WTC11 (cell line): ENCODE measurements around the gene RNF17. TPM values are rescaled to one million over a fixed set of nuclear protein-coding genes. Genes with fewer than 3 reads are reported as not detected.

Source experiments
- ATAC-seq: fragments of 200-7000 bp; cut with Tn5 transposase; 2 replicates; pipeline ENCODE4 v1.10.0; 2021; ENCODE audit warnings: mild to moderate bottlenecking, moderate library complexity
- CTCF ChIA-PET: fragments of 300-600 bp; sonication (Branson Sonifier 250); formaldehyde crosslinking; loops from one replicate; lab custom pipeline; 2021; ENCODE audit warnings: antibody characterized with exemption; lab: Charles Lee
- POLR2A ChIA-PET: fragments of 350-600 bp; sonication (Branson Sonifier 250); formaldehyde crosslinking; loops from one replicate; lab custom pipeline; 2021; ENCODE audit warnings: antibody characterized with exemption; lab: Charles Lee
- DNase-seq: peaks from one replicate; pipeline ENCODE4 v3.0.0; 2021; ENCODE audit warnings: low spot score
- H3K27ac Mint-ChIP-seq: 2 replicates; pipeline ENCODE4 v1.8.0; 2021; ENCODE audit warnings: mixed read lengths
- H3K27me3 Mint-ChIP-seq: 2 replicates; pipeline ENCODE4 v1.8.0; 2021; ENCODE audit warnings: low read depth, mild to moderate bottlenecking, moderate library complexity, mixed read lengths
- H3K36me3 Mint-ChIP-seq: 2 replicates; pipeline ENCODE4 v1.8.0; 2021; ENCODE audit warnings: mixed read lengths
- H3K4me1 Mint-ChIP-seq: 2 replicates; pipeline ENCODE4 v1.8.0; 2022; ENCODE audit warnings: mixed read lengths
- H3K4me3 Mint-ChIP-seq: 2 replicates; pipeline ENCODE4 v1.8.0; 2021; ENCODE audit warnings: mild to moderate bottlenecking, moderate library complexity, mixed read lengths
- H3K9me3 Mint-ChIP-seq: 2 replicates; pipeline ENCODE4 v1.8.0; 2021; ENCODE audit warnings: mixed read lengths
- ATF1 ChIP-seq: sonication (generic); formaldehyde crosslinking; IDR thresholded peaks from 2 replicates; pipeline ENCODE4 v1.8.1; 2023; ENCODE audit warnings: mild to moderate bottlenecking, moderate library complexity, missing genetic modification reagents
- ATF2 ChIP-seq: sonication (generic); formaldehyde crosslinking; IDR thresholded peaks from 2 replicates; pipeline ENCODE4 v1.8.1; 2022; ENCODE audit warnings: low read depth, missing genetic modification reagents, borderline replicate concordance
- CDX4 ChIP-seq: fragments of 250-450 bp; sonication (Bioruptor Pico); IDR thresholded peaks from 2 replicates; pipeline ENCODE4 v1.9.0; 2021; ENCODE audit warnings: moderate library complexity, mild to moderate bottlenecking, inconsistent platforms, borderline replicate concordance
- E2F5 ChIP-seq: sonication (generic); formaldehyde crosslinking; IDR thresholded peaks from 2 replicates; pipeline ENCODE4 v1.8.1; 2022; ENCODE audit warnings: mild to moderate bottlenecking, moderate library complexity, missing genetic modification reagents
- HMGA2 ChIP-seq: fragments of 250-450 bp; sonication (Bioruptor Pico); IDR thresholded peaks from 2 replicates; pipeline ENCODE4 v1.4.0; 2021; ENCODE audit warnings: mild to moderate bottlenecking, moderate library complexity
- HMGXB4 ChIP-seq: sonication (generic); formaldehyde crosslinking; IDR thresholded peaks from 2 replicates; pipeline ENCODE4 v1.8.1; 2023; ENCODE audit warnings: mild to moderate bottlenecking, moderate library complexity, missing genetic modification reagents
- IRF1 ChIP-seq: sonication (generic); formaldehyde crosslinking; IDR thresholded peaks from 2 replicates; pipeline ENCODE4 v1.8.0; 2023; ENCODE audit warnings: missing genetic modification reagents
- KAT7 ChIP-seq: sonication (generic); formaldehyde crosslinking; IDR thresholded peaks from 2 replicates; pipeline ENCODE4 v1.8.1; 2023; ENCODE audit warnings: missing genetic modification reagents, mild to moderate bottlenecking, borderline replicate concordance
- MAX ChIP-seq: sonication (generic); formaldehyde crosslinking; IDR thresholded peaks from 2 replicates; pipeline ENCODE4 v1.8.0; 2022; ENCODE audit warnings: mild to moderate bottlenecking, missing genetic modification reagents
- MXD4 ChIP-seq: fragments of 250-450 bp; sonication (Bioruptor Pico); IDR thresholded peaks from 2 replicates; pipeline ENCODE4 v1.8.0; 2021; ENCODE audit warnings: mild to moderate bottlenecking, moderate library complexity, borderline replicate concordance
- MYBL2 ChIP-seq: sonication (generic); formaldehyde crosslinking; IDR thresholded peaks from 2 replicates; pipeline ENCODE4 v1.8.1; 2023; ENCODE audit warnings: mild to moderate bottlenecking, moderate library complexity, missing genetic modification reagents
- NFE2L1 ChIP-seq: sonication (generic); formaldehyde crosslinking; IDR thresholded peaks from 2 replicates; pipeline ENCODE4 v1.8.1; 2023; ENCODE audit warnings: missing genetic modification reagents
- NFYB ChIP-seq: sonication (generic); formaldehyde crosslinking; conservative IDR thresholded peaks from 2 replicates; pipeline ENCODE4 v1.8.0; 2022; ENCODE audit warnings: low read depth, missing genetic modification reagents
- NR1H2 ChIP-seq: sonication (generic); formaldehyde crosslinking; IDR thresholded peaks from 2 replicates; pipeline ENCODE4 v1.9.0; 2021; ENCODE audit warnings: mild to moderate bottlenecking, moderate library complexity, missing genetic modification reagents
- NR3C1 ChIP-seq: sonication (generic); formaldehyde crosslinking; conservative IDR thresholded peaks from 2 replicates; pipeline ENCODE4 v1.8.1; 2023; ENCODE audit warnings: low read depth, mild to moderate bottlenecking, missing genetic modification reagents
- SP1 ChIP-seq: sonication (generic); formaldehyde crosslinking; conservative IDR thresholded peaks from 2 replicates; pipeline ENCODE4 v1.8.1; 2022; ENCODE audit warnings: missing genetic modification reagents
- TCF7 ChIP-seq: sonication (generic); formaldehyde crosslinking; IDR thresholded peaks from 2 replicates; pipeline ENCODE4 v1.8.0; 2022; ENCODE audit warnings: mild to moderate bottlenecking, low read depth, missing genetic modification reagents, moderate library complexity
- TP53 ChIP-seq: sonication (generic); formaldehyde crosslinking; IDR thresholded peaks from 2 replicates; pipeline ENCODE4 v1.8.1; 2023; ENCODE audit warnings: mild to moderate bottlenecking, missing genetic modification reagents
- ZNF121 ChIP-seq: sonication (generic); formaldehyde crosslinking; IDR thresholded peaks from 2 replicates; pipeline ENCODE4 v1.8.0; 2023; ENCODE audit warnings: missing genetic modification reagents
- ZNF232 ChIP-seq: sonication (generic); formaldehyde crosslinking; IDR thresholded peaks from 2 replicates; pipeline ENCODE4 v1.8.0; 2022; ENCODE audit warnings: mild to moderate bottlenecking, missing genetic modification reagents
- ZNF396 ChIP-seq: fragments of 250-450 bp; sonication (Bioruptor Pico); IDR thresholded peaks from 2 replicates; pipeline ENCODE4 v1.8.0; 2021; ENCODE audit warnings: mild to moderate bottlenecking, moderate library complexity, borderline replicate concordance
- ZNF423 ChIP-seq: fragments of 250-450 bp; sonication (Bioruptor Pico); IDR thresholded peaks from 2 replicates; pipeline ENCODE4 v2.1.2; 2022; ENCODE audit warnings: mild to moderate bottlenecking, moderate library complexity
- ZNF512 ChIP-seq: sonication (generic); formaldehyde crosslinking; IDR thresholded peaks from 2 replicates; pipeline ENCODE4 v1.8.1; 2022; ENCODE audit warnings: missing genetic modification reagents, borderline replicate concordance
- ZNF532 ChIP-seq: fragments of 250-450 bp; sonication (Bioruptor Pico); IDR thresholded peaks from 2 replicates; pipeline ENCODE4 v1.9.0; 2021; ENCODE audit warnings: mild to moderate bottlenecking, borderline replicate concordance
- total RNA-seq: library from RNA; stranded (reverse); gene quantifications from 3 replicates; pipeline ENCODE4 v1.2.3, GENCODE V29; 2021

RNF17 gene
- total RNA-seq, 1 experiment from 2014 or later, result not detected

GRCh38 chr13:24742294-24742693, 21.7 kb upstream of the RNF17 start:
- no peaks in the 10 kb centered on the region for H3K9me3 Mint-ChIP-seq
- peak; percentile 16 for DNase-seq
- peaks cover 47% of the 10 kb centered on the region for H3K27me3 Mint-ChIP-seq
- POLR2A ChIA-PET, result no interaction called here
- no peak overlapping the region for H3K27ac Mint-ChIP-seq
- CTCF ChIA-PET, result interaction anchor here (0.6 to 4.3 kb wide), 7 partner anchors 26 to 320 kb away, joined by 3 to 20 read pairs (median 5); partner anchors contain the start of gene ATP12A
- TF ChIP-seq MXD4 (CRISPR knock-in tag) (no peak), SP1 (CRISPR knock-in tag) (no peak), ZNF121 (CRISPR knock-in tag) (no peak), CDX4 (CRISPR knock-in tag) (no peak), MYBL2 (CRISPR knock-in tag) (no peak), TCF7 (no peak), TP53 (CRISPR knock-in tag) (no peak), KAT7 (CRISPR knock-in tag) (no peak), NFE2L1 (no peak), ZNF512 (CRISPR knock-in tag) (no peak), MAX (CRISPR knock-in tag) (no peak)
- H3K36me3 Mint-ChIP-seq, result no peaks in the 10 kb centered on the region
- no peak for ATAC-seq
- peaks cover 13% of the 10 kb centered on the region for H3K4me1 Mint-ChIP-seq
- no peak overlapping the region for H3K4me3 Mint-ChIP-seq

- Mint-ChIP-seq H3K4me3 (no peak overlapping the region), H3K27ac (no peak overlapping the region), H3K9me3 (no peaks in the 10 kb centered on the region), H3K27me3 (peaks cover 54% of the 10 kb centered on the region), H3K36me3 (no peaks in the 10 kb centered on the region), H3K4me1 (peaks cover 15% of the 10 kb centered on the region)
- POLR2A ChIA-PET, result no interaction called here
- DNase-seq (no peak), ATAC-seq (no peak)
- CTCF ChIA-PET, result interaction anchor here (0.8 to 4.3 kb wide), 6 partner anchors 27 to 252 kb away, joined by 3 to 20 read pairs (median 6); partner anchors contain the start of gene ATP12A
- no peak for TF ChIP-seq IRF1 (CRISPR knock-in tag)
- TF ChIP-seq HMGXB4 (CRISPR knock-in tag), result no peak
- no peak for TF ChIP-seq ZNF532 (CRISPR knock-in tag)
- no peak for TF ChIP-seq HMGA2
- no peak for TF ChIP-seq ATF2
- TF ChIP-seq ZNF232 (CRISPR knock-in tag), result no peak
- TF ChIP-seq E2F5, result no peak
- no peak for TF ChIP-seq MAX (CRISPR knock-in tag)
- TF ChIP-seq NR3C1 (CRISPR knock-in tag), result no peak
- TF ChIP-seq ATF1, result no peak
- no peak for TF ChIP-seq ZNF423 (CRISPR knock-in tag)
- TF ChIP-seq ZNF396, result no peak
- TF ChIP-seq MYBL2 (CRISPR knock-in tag), result no peak
- TF ChIP-seq NR1H2, result no peak
- no peak for TF ChIP-seq NFYB (CRISPR knock-in tag)
Observed at GRCh38 chr13:24742977-24743376, 21.0 kb upstream of the RNF17 start.
